Natural killer cell (primary cell): ENCODE measurements around the gene DHX58. TPM values are rescaled to one million over a fixed set of nuclear protein-coding genes. Genes with fewer than 3 reads are reported as not detected.
A peak's percentile ranks its signal among the peaks of the same experiment; 100 is the strongest.

Experiments
- ATAC-seq, 3 donors: fragments of 150-1000 bp in 2 of 3; fragments of 200-7000 bp in 1 of 3; cut with Tn5 transposase; 1 replicate in 1 of 3; 2 replicates in 2 of 3; pipeline ENCODE4 v1.10.0; 2021; ENCODE audit warnings: mild to moderate bottlenecking in 2 of 3, moderate library complexity in 2 of 3
- DNase-seq, 2 donors: peaks; one replicate each; pipeline versions ENCODE4 v3.0.0 to v3.0.0-alpha.2; 2013 to 2021; ENCODE audit warnings: mixed read lengths in 1 of 2
- H3K27ac ChIP-seq: one replicate; pipeline ENCODE4 v1.5.1; 2013; ENCODE audit warnings: mild to moderate bottlenecking, low read length
- H3K27me3 ChIP-seq: one replicate; pipeline ENCODE4 v1.6.1; 2013; ENCODE audit warnings: low read length; ENCODE audit not compliant: control insufficient read depth, insufficient read depth
- H3K36me3 ChIP-seq: one replicate; pipeline ENCODE4 v1.6.1; 2013; ENCODE audit warnings: low read length; ENCODE audit not compliant: control insufficient read depth, insufficient read depth
- H3K4me1 ChIP-seq: one replicate; pipeline ENCODE4 v1.6.1; 2013; ENCODE audit warnings: low read length; ENCODE audit not compliant: control insufficient read depth, insufficient read depth
- H3K4me3 ChIP-seq: one replicate; pipeline ENCODE4 v1.5.1; 2013; ENCODE audit warnings: low read length
- H3K9me3 ChIP-seq: one replicate; pipeline ENCODE4 v1.6.1; 2013; ENCODE audit warnings: low read length; ENCODE audit not compliant: control insufficient read depth, insufficient read depth
- H3K27ac Mint-ChIP-seq, 2 donors: one replicate each; pipeline ENCODE4 v1.8.0; 2022; ENCODE audit warnings: mild to moderate bottlenecking in 2 of 2, mixed read lengths in 2 of 2, moderate library complexity in 1 of 2
- H3K27me3 Mint-ChIP-seq, 2 donors: one replicate each; pipeline ENCODE4 v1.8.0; 2022; ENCODE audit warnings: low read depth in 2 of 2, mixed read lengths in 2 of 2
- H3K36me3 Mint-ChIP-seq: one replicate; pipeline ENCODE4 v1.8.0; 2022; ENCODE audit warnings: mixed read lengths
- H3K4me1 Mint-ChIP-seq, 2 donors: one replicate each; pipeline ENCODE4 v1.8.0; 2022; ENCODE audit warnings: mixed read lengths in 2 of 2
- H3K4me3 Mint-ChIP-seq: one replicate; pipeline ENCODE4 v1.8.0; 2022; ENCODE audit warnings: mild to moderate bottlenecking, moderate library complexity, mixed read lengths
- H3K9me3 Mint-ChIP-seq, 2 donors: one replicate each; pipeline ENCODE4 v1.8.0; 2022; ENCODE audit warnings: mixed read lengths in 2 of 2
- CTCF ChIP-seq: fragments of 200-600 bp; IDR thresholded peaks from one replicate; pipeline ENCODE4 v1.8.0; 2022; ENCODE audit warnings: antibody characterized with exemption
- WGBS: methylation state at CpG from one replicate; pipeline ENCODE4 v1.1.7; 2013; ENCODE audit warnings: missing lambda C conversion rate; ENCODE audit not compliant: insufficient coverage; 5-methylcytosine and 5-hydroxymethylcytosine counted together
- intact Hi-C: fragments of 100-400 bp; cut with micrococcal nuclease; formaldehyde crosslinking; loops from one replicate; pipeline ENCODE4 v1.14.2; 2022
- total RNA-seq, 4 donors: library from RNA; stranded (reverse); fragments of 120-200 nt in 1 of 4; gene quantifications; one replicate each; pipeline versions ENCODE4 v1.2.3 to v1.2.4, GENCODE V29; 2013 to 2022

Gene DHX58
- total RNA-seq, 3 donors from 2014 or later (not counting 1 experiment from before 2014, with no cell fraction given), result 22.0 to 29.0 (median 24.5) TPM

GRCh38 chr17:42075789-42076188 lies 36.7 kb downstream of the DHX58 start:
- DNase-seq, result no peak
- TF ChIP-seq CTCF, result no peak
- Histone ChIP-seq H3K36me3 (no peaks in the 10 kb centered on the region), H3K27ac (no peak overlapping the region), H3K27me3 (peaks cover 8% of the 10 kb centered on the region), H3K4me3 (no peak overlapping the region), H3K9me3 (no peaks in the 10 kb centered on the region), H3K4me1 (peaks cover 12% of the 10 kb centered on the region)
- no peak overlapping the region for H3K4me3 Mint-ChIP-seq
- intact Hi-C loops, result no loop called here
- ATAC-seq, result no peak
- no peaks in the 10 kb centered on the region for H3K9me3 Mint-ChIP-seq
- WGBS, result 73% methylated on average over 6 of the region's 6 CpGs
- H3K4me1 Mint-ChIP-seq, result peaks cover 0 to 13% of the 10 kb centered on the region in 2 donors
- H3K36me3 Mint-ChIP-seq, result no peaks in the 10 kb centered on the region
- peaks cover 7 to 26% of the 10 kb centered on the region in 2 donors for H3K27me3 Mint-ChIP-seq
- no peak overlapping the region for H3K27ac Mint-ChIP-seq

- Histone ChIP-seq H3K36me3 (no peaks in the 10 kb centered on the region), H3K9me3 (no peaks in the 10 kb centered on the region), H3K27ac (no peak overlapping the region), H3K4me3 (no peak overlapping the region), H3K4me1 (peaks cover 12% of the 10 kb centered on the region), H3K27me3 (peaks cover 8% of the 10 kb centered on the region)
- intact Hi-C loops, result no loop called here
- ATAC-seq (peak in 2 of 3 donors; percentile 32 to 50), DNase-seq (no peak)
- WGBS, result 6% methylated on average over 67 of the region's 67 CpGs
- no peak overlapping the region for H3K27ac Mint-ChIP-seq
- H3K27me3 Mint-ChIP-seq, result peaks cover 7 to 29% of the 10 kb centered on the region in 2 donors
- H3K36me3 Mint-ChIP-seq, result no peaks in the 10 kb centered on the region
- H3K4me3 Mint-ChIP-seq, result no peak overlapping the region
- TF ChIP-seq CTCF, result no peak
- H3K9me3 Mint-ChIP-seq, result no peaks in the 10 kb centered on the region
- peaks cover 0 to 13% of the 10 kb centered on the region in 2 donors for H3K4me1 Mint-ChIP-seq
Observed at GRCh38 chr17:42072323-42073187, 40.0 kb downstream of the DHX58 start.

- WGBS, result 0% methylated on average over 2 of the region's 3 CpGs
- no peak for TF ChIP-seq CTCF
Observed at GRCh38 chr17:42071810-42072209, 40.7 kb downstream of the DHX58 start.

More at GRCh38 chr17:42071810-42072209, 40.7 kb downstream of the DHX58 start:
- Mint-ChIP-seq H3K9me3 (no peaks in the 10 kb centered on the region), H3K36me3 (no peaks in the 10 kb centered on the region), H3K4me1 (peaks cover 0 to 13% of the 10 kb centered on the region in 2 donors), H3K27me3 (peaks cover 7 to 29% of the 10 kb centered on the region in 2 donors), H3K27ac (no peak overlapping the region), H3K4me3 (no peak overlapping the region)
- intact Hi-C loops, result no loop called here
- H3K4me1 ChIP-seq, result peaks cover 12% of the 10 kb centered on the region
- H3K36me3 ChIP-seq, result no peaks in the 10 kb centered on the region
- ATAC-seq (peak in 1 of 3 donors; percentile 37), DNase-seq (peak in 1 of 2 donors; percentile 32)
- H3K9me3 ChIP-seq, result no peaks in the 10 kb centered on the region
- no peak overlapping the region for H3K4me3 ChIP-seq
- peaks cover 8% of the 10 kb centered on the region for H3K27me3 ChIP-seq
- no peak overlapping the region for H3K27ac ChIP-seq
